Measurements from ENCODE around the gene LRRC45. TPM values are rescaled to one million over a fixed set of nuclear protein-coding genes. Genes with fewer than 3 reads are reported as not detected.

The LRRC45 gene
- total RNA-seq, 2 donors from 2014 or later: 6.1 to 14.2 TPM

DNA sequence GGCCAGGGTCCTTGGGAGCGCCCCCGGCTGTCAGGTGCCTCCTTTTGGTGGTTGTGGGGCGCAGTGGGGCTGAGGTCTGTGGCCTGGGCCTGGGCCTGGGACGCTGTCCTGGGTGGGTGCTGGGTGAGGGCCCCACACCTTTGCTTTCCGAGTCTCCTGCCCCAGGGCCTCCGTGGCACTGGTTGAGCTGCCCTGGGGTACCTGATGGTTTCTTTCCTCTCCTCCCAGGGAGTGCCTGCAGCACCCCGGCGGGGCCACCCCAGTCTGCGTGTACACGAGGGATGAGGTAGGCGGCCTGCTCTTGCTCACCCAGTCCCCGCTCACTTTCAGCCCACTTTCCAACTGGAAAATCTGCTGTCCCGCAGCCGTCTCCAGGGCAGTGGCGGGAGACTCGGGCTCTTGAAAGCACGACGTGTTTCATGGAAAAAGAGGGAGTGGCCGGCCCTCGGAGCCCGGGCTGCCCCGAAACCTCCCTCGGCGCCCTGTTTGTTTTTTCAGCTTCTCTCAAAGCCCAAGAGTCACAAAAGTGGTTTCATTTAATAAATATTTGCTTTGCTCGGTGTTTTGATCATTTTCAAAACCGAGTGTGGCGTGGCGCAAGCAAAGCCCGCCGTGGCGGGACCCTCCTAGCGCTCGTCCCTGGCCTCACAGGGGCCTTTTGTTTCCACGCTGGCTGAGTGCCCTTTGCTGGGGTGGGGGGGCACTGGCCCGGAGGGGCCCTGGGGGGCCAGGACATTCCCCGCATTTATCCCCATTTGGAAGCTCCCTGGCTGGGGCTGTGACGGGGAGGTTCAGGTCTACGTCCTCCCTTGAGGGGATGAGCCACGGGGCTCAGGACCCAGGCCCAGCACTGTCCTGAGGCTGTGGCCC is 28.3 kb upstream of the LRRC45 start:
- Histone ChIP-seq H3K36me3 (peaks cover 9% of the 10 kb centered on the region), H3K4me3 (no peak overlapping the region), H3K27me3 (replicated peaks; ENCODE audit: insufficient read depth) (no peaks in the 10 kb centered on the region), H3K27ac (no peak overlapping the region), H3K9me3 (no peaks in the 10 kb centered on the region), H3K4me1 (ENCODE audit: control insufficient read depth in 1 of 2, low read depth in 2 of 2) (peaks cover 9 to 19% of the 10 kb centered on the region in 2 donors)
- ATAC-seq (ENCODE audit: insufficient number of reproducible peaks, low FRiP score, low read depth): no peak
- no peak for DNase-seq (ENCODE audit: low spot score)
- TF ChIP-seq, protein P1, sequence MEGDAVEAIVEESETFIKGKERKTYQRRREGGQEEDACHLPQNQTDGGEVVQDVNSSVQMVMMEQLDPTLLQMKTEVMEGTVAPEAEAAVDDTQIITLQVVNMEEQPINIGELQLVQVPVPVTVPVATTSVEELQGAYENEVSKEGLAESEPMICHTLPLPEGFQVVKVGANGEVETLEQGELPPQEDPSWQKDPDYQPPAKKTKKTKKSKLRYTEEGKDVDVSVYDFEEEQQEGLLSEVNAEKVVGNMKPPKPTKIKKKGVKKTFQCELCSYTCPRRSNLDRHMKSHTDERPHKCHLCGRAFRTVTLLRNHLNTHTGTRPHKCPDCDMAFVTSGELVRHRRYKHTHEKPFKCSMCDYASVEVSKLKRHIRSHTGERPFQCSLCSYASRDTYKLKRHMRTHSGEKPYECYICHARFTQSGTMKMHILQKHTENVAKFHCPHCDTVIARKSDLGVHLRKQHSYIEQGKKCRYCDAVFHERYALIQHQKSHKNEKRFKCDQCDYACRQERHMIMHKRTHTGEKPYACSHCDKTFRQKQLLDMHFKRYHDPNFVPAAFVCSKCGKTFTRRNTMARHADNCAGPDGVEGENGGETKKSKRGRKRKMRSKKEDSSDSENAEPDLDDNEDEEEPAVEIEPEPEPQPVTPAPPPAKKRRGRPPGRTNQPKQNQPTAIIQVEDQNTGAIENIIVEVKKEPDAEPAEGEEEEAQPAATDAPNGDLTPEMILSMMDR (IDR thresholded peaks at IDR 0.05): no peak

DNA sequence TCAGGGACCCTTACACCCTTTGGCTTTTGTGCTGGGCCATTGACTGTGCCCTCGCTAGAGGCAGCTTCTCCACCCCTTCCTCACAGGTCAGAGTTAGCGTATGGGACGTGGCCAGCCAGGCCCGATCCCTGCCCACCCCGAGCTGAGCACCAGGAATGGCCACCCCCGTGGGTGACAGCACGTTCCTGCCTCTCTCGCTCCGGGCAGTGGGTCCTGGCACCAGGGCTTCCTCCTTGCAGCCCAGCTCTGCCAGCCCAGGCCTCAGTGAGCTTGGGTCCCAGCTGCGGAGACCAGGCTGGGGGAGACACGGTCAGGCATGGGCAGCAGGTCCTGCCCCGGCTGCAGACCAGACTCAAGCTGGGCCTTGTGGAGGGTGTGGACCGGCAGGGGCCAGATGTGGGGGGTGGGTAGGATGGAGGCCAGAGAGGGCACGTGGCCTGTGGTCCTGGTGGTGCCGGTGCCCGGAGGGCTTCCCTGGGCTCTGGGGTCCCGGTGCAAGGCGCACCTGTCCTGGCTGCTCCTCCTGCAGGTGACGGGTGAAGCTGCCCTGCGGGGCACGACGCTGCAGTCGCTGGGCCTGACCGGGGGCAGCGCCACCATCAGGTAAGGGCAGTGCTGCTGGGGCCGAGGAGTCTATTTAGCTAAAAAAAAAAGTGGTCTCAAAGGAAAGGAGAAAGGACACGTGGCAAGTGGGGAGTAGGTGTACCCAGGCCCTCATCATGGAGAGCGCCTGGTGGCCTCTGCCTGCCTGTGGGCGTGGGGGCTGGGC is 27.5 kb upstream of the LRRC45 start:
- Histone ChIP-seq H3K27me3 (replicated peaks; ENCODE audit: insufficient read depth) (no peaks in the 10 kb centered on the region), H3K4me3 (no peak overlapping the region), H3K9me3 (no peaks in the 10 kb centered on the region), H3K4me1 (ENCODE audit: control insufficient read depth in 1 of 2, low read depth in 2 of 2) (peaks cover 9 to 19% of the 10 kb centered on the region in 2 donors), H3K27ac (no peak overlapping the region), H3K36me3 (peaks cover 9% of the 10 kb centered on the region)
- ATAC-seq (ENCODE audit: insufficient number of reproducible peaks, low FRiP score, low read depth) (no peak), DNase-seq (ENCODE audit: low spot score) (no peak)
- TF ChIP-seq, protein P1 (IDR thresholded peaks at IDR 0.05): no peak

DNA sequence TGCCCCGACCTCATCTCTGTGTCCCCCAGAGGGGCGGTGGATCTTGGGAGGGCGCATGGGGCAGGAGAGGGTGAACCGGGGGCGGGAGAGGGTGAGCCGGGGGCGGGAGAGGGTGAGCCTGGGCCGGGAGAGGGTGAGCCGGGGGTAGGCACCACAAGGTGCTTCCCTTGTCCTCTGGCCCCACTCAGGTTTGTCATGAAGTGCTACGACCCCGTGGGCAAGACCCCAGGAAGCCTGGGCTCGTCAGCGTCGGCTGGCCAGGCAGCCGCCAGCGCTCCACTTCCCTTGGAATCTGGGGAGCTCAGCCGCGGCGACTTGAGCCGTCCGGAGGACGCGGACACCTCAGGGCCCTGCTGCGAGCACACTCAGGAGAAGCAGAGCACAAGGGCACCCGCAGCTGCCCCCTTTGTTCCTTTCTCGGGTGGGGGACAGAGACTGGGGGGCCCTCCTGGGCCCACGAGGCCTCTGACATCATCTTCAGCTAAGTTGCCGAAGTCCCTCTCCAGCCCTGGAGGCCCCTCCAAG is 26.8 kb upstream of the LRRC45 start:
- peaks cover 9 to 17% of the 10 kb centered on the region in 2 donors for H3K4me1 ChIP-seq (ENCODE audit: control insufficient read depth in 1 of 2, low read depth in 2 of 2)
- H3K4me3 ChIP-seq: no peak overlapping the region
- H3K9me3 ChIP-seq: no peaks in the 10 kb centered on the region
- H3K36me3 ChIP-seq: peaks cover 9% of the 10 kb centered on the region
- H3K27me3 ChIP-seq (replicated peaks; ENCODE audit: insufficient read depth): no peaks in the 10 kb centered on the region
- no peak for ATAC-seq (ENCODE audit: insufficient number of reproducible peaks, low FRiP score, low read depth)
- no peak for DNase-seq (ENCODE audit: low spot score)
- H3K27ac ChIP-seq: no peak overlapping the region
- TF ChIP-seq, protein P1 (IDR thresholded peaks at IDR 0.05): no peak

DNA sequence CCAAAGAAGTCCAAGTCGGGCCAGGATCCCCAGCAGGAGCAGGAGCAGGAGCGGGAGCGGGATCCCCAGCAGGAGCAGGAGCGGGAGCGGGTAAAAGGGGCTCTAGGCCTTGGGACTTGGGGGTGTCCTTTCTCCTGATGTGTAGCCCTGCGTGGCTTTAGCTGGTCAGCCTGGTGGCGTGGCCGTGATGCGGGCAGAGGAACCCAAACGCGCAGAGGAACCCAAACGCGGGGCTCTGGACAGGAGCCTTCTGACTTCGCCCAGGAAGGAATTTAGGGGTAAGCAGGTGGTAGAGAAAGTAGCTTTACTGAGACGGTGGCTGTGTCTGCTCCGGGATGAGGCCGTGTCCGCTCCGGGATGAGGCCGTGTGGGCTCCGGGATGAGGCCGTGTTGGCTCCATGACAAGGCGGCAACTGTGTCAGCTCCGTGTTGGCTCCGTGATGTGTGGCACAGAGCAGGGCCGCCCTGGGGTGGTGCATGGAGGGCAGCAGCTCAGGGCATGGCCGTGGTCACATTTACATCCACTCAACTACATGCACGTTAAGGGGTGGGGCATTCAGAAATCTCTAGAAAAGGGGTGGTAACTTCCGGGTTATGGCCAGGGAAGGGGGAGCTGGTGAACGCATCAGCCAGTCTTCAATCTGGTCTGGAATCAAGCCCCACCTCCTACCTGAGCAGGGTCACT is 26.2 kb upstream of the LRRC45 start:
- H3K4me3 ChIP-seq: no peak overlapping the region
- H3K9me3 ChIP-seq: no peaks in the 10 kb centered on the region
- peaks cover 4 to 11% of the 10 kb centered on the region in 2 donors for H3K4me1 ChIP-seq (ENCODE audit: control insufficient read depth in 1 of 2, low read depth in 2 of 2)
- no peak overlapping the region for H3K27ac ChIP-seq
- no peaks in the 10 kb centered on the region for H3K27me3 ChIP-seq (replicated peaks; ENCODE audit: insufficient read depth)
- TF ChIP-seq, protein P1 (IDR thresholded peaks at IDR 0.05): no peak
- DNase-seq (ENCODE audit: low spot score): no peak
- H3K36me3 ChIP-seq: peaks cover 9% of the 10 kb centered on the region
- ATAC-seq (ENCODE audit: insufficient number of reproducible peaks, low FRiP score, low read depth): no peak
